Karpas-422 (cell line): ENCODE data around the gene PFKFB4. TPM values are rescaled to one million over a fixed set of nuclear protein-coding genes. Genes with fewer than 3 reads are reported as not detected.

Experiments
- DNase-seq: peaks from one replicate; pipeline ENCODE4 v3.0.0-alpha.2; 2015
- H2AFZ ChIP-seq: fragments of 200-600 bp; sonication (generic); 2 replicates; pipeline ENCODE4 v1.6.1; 2014; ENCODE audit warnings: antibody characterized with exemption, low read length, mixed read lengths
- H3K27ac ChIP-seq: fragments of 200-600 bp; sonication (generic); 2 replicates; pipeline ENCODE4 v1.5.1; 2014; ENCODE audit warnings: mild to moderate bottlenecking, low read length, moderate library complexity
- H3K27me3 ChIP-seq: fragments of 200-600 bp; sonication (generic); 2 replicates; pipeline ENCODE4 v1.6.1; 2014; ENCODE audit warnings: low read length, mixed read lengths
- H3K36me3 ChIP-seq: fragments of 200-600 bp; sonication (generic); 2 replicates; pipeline ENCODE4 v1.6.1; 2014; ENCODE audit warnings: low read length, mixed read lengths; ENCODE audit not compliant: insufficient read depth
- H3K4me1 ChIP-seq: fragments of 200-600 bp; sonication (generic); 2 replicates; pipeline ENCODE4 v1.6.1; 2014; ENCODE audit warnings: mild to moderate bottlenecking, low read length, mixed read lengths
- H3K4me2 ChIP-seq: fragments of 200-600 bp; sonication (generic); 2 replicates; pipeline ENCODE4 v1.6.1; 2014; ENCODE audit warnings: low read length, low read depth, mild to moderate bottlenecking; ENCODE audit not compliant: poor library complexity, severe bottlenecking
- H3K4me3 ChIP-seq: fragments of 200-600 bp; sonication (generic); 2 replicates; pipeline ENCODE4 v1.5.1; 2014; ENCODE audit warnings: mild to moderate bottlenecking, antibody characterized with exemption, low read length, mixed read lengths
- H3K79me2 ChIP-seq: fragments of 200-600 bp; sonication (generic); 2 replicates; pipeline ENCODE4 v1.6.1; 2014; ENCODE audit warnings: mild to moderate bottlenecking, low read length, mixed read lengths
- H3K9ac ChIP-seq: fragments of 200-600 bp; sonication (generic); 2 replicates; pipeline ENCODE4 v1.6.0; 2014; ENCODE audit warnings: low read length
- H3K9me2 ChIP-seq: fragments of 200-600 bp; sonication (generic), shearing (Covaris generic); replicated peaks from 2 replicates; pipeline ENCODE4 v1.6.0; 2014; ENCODE audit warnings: mild to moderate bottlenecking, low read length, moderate library complexity; ENCODE audit not compliant: insufficient read depth
- H3K9me3 ChIP-seq: fragments of 300-700, 200-600 bp; sonication (generic); 2 replicates; pipeline ENCODE4 v1.6.1; 2014; ENCODE audit warnings: low read length, mixed read lengths
- H4K20me1 ChIP-seq: fragments of 200-600 bp; sonication (generic); 2 replicates; pipeline ENCODE4 v1.6.1; 2014; ENCODE audit warnings: mild to moderate bottlenecking, antibody characterized with exemption, low read length, low read depth; ENCODE audit not compliant: insufficient read depth
- total RNA-seq: library from RNA; depleted of rRNA; stranded (reverse); fragments of >200 nt; shearing (Covaris generic); gene quantifications from 2 replicates; pipeline ENCODE4 v1.2.3, GENCODE V29; 2014; ENCODE audit warnings: low replicate concordance

Gene PFKFB4
- total RNA-seq, 1 experiment from 2014 or later = 55.2 TPM

DNA sequence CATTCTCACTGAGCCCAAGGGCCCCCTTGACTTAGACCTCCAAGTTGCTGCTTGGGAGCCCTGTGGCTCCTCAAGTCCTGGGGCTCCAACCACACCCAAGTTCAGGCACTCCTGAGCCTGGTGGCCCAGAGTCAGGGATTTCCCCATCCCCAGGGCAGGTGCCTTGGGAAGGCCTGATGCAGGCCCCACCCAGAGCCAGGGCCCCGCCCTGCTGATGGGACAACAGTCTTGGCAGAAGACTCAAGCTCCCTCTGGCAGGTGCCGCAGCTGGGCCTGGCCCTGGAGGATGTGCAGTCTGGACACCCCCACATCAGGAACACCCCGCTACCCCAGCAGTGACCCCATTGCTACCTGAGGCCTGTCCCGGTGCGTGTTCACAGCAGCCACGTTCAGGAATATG is 35.0 kb downstream of the PFKFB4 start:
- no peak overlapping the region for H3K4me2 ChIP-seq
- no peaks in the 10 kb centered on the region for H3K9me2 ChIP-seq
- no peaks in the 10 kb centered on the region; the same call in 1 of the 2 replicates for H3K36me3 ChIP-seq
- no peak overlapping the region for H2AFZ ChIP-seq
- H3K9me3 ChIP-seq = no peaks in the 10 kb centered on the region
- H4K20me1 ChIP-seq = no peaks in the 10 kb centered on the region
- no peak overlapping the region for H3K27ac ChIP-seq
- DNase-seq = no peak
- no peak overlapping the region for H3K4me3 ChIP-seq
- H3K27me3 ChIP-seq = no peaks in the 10 kb centered on the region
- H3K4me1 ChIP-seq = no peaks in the 10 kb centered on the region
- H3K79me2 ChIP-seq = no peaks in the 10 kb centered on the region
- no peak overlapping the region for H3K9ac ChIP-seq

DNA sequence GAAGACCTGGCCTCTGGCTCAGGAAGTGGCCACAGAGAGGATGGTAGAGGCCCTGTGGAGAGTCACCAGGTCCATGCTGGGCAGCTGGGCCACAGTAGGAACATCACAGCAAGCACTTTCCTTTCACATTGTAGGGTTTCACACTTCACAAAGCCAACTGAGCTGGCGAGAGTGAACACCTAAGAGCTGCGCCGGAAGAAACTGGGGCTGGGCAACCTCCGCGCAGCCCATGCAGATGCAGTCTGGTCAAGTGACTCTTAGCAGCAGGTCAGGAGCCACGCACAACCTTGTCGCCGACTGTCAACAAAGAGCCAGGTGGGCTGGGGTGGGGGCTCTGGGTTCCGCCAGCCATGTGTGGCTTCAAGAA is 37.3 kb downstream of the PFKFB4 start:
- no peak overlapping the region for H2AFZ ChIP-seq
- H3K79me2 ChIP-seq = no peaks in the 10 kb centered on the region
- H3K9me2 ChIP-seq = no peaks in the 10 kb centered on the region
- no peaks in the 10 kb centered on the region for H4K20me1 ChIP-seq
- H3K27ac ChIP-seq = no peak overlapping the region
- no peak for DNase-seq
- no peak overlapping the region for H3K4me2 ChIP-seq
- H3K4me3 ChIP-seq = no peak overlapping the region
- H3K36me3 ChIP-seq = no peaks in the 10 kb centered on the region; the same call in 1 of the 2 replicates
- no peaks in the 10 kb centered on the region for H3K9me3 ChIP-seq
- no peak overlapping the region for H3K9ac ChIP-seq
- H3K27me3 ChIP-seq = no peaks in the 10 kb centered on the region
- H3K4me1 ChIP-seq = peaks cover 13% of the 10 kb centered on the region

DNA sequence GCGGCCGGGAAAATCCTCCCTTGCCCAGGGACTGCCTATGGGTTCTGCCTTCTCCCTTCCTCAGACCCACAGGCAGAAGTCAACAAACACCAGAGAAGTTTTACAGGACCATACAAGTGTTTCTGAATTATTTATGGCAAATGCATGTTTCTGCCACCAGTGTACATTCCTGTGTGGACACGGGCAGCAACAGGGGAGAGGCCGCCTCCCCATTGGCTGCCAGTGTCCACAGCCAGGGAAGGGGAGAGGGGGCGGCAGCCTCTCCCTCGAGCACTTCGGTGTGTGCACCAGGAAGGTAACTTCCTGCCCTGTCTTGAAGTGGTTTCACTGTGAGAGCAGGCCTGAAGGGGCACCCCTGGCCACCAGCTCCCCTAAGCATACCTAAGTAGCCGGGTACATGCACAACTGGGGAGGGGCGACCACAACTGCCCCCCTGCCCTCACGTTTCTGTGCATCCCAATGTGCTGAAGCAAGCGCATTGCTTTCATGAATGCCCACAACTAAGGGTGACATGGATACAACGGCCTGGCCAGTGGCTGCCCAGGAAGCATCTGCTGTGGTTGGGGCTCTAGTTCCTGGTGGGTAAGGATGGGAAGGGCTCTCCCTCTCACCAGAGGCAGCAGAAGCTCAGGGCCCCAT is 37.8 kb downstream of the PFKFB4 start:
- no peaks in the 10 kb centered on the region for H3K9me2 ChIP-seq
- no peaks in the 10 kb centered on the region; the same call in 1 of the 2 replicates for H3K36me3 ChIP-seq
- H3K4me2 ChIP-seq = no peak overlapping the region
- H3K4me3 ChIP-seq = no peak overlapping the region
- no peaks in the 10 kb centered on the region for H4K20me1 ChIP-seq
- H3K27ac ChIP-seq = no peak overlapping the region
- no peak overlapping the region for H2AFZ ChIP-seq
- peaks cover 13% of the 10 kb centered on the region for H3K4me1 ChIP-seq
- DNase-seq = no peak
- H3K79me2 ChIP-seq = no peaks in the 10 kb centered on the region
- no peak overlapping the region for H3K9ac ChIP-seq
- no peaks in the 10 kb centered on the region for H3K27me3 ChIP-seq
- no peaks in the 10 kb centered on the region for H3K9me3 ChIP-seq

DNA sequence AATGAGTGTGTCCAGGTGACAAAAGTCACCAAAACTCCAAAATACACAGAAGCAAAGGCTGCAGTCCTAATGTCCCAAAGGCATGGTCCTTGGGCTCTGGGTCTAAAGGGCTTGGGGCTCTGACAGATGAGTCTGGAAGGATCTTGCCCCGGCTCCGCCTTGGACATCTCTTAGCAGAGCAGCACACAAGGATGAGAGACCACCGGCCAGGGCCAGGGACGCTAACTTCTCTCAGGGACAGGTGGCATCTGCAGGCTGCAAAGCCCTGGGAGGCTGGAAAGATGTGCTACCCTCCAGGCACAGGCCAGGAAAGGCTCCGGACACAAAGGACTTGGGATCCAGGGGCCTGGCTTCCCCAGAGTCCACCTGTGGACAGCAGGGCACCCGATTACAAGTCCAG is 38.5 kb downstream of the PFKFB4 start:
- no peak overlapping the region for H3K27ac ChIP-seq
- H4K20me1 ChIP-seq = no peaks in the 10 kb centered on the region
- no peak overlapping the region for H2AFZ ChIP-seq
- H3K9me3 ChIP-seq = no peaks in the 10 kb centered on the region
- H3K4me2 ChIP-seq = no peak overlapping the region
- no peaks in the 10 kb centered on the region; the same call in 1 of the 2 replicates for H3K36me3 ChIP-seq
- no peak overlapping the region for H3K9ac ChIP-seq
- no peaks in the 10 kb centered on the region for H3K27me3 ChIP-seq
- H3K4me3 ChIP-seq = no peak overlapping the region
- H3K4me1 ChIP-seq = peaks cover 13% of the 10 kb centered on the region
- DNase-seq = no peak
- H3K9me2 ChIP-seq = no peaks in the 10 kb centered on the region
- H3K79me2 ChIP-seq = no peaks in the 10 kb centered on the region

DNA sequence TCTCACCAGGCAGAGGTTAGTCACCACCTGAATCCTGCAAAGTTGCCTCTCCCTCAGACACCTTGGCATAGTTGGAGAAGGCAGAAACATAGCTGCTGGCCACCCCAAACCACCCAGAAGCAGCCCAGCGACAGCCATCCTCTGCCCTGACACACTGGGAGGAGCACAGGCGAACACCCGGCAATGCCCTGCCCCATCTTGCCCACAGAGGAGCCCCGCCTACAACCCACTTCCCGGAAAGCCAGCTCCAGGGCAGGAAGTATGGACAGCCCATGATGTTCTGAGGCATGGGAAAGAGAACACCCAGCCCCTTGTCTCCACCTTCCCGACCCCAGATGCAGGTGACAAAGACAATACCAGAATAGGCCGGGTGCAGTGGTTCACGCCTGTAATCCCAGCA is 40.0 kb downstream of the PFKFB4 start:
- DNase-seq = no peak
- H3K27ac ChIP-seq = no peak overlapping the region
- no peaks in the 10 kb centered on the region for H4K20me1 ChIP-seq
- no peaks in the 10 kb centered on the region for H3K9me3 ChIP-seq
- no peak overlapping the region for H3K9ac ChIP-seq
- no peak overlapping the region for H2AFZ ChIP-seq
- H3K27me3 ChIP-seq = no peaks in the 10 kb centered on the region
- no peak overlapping the region for H3K4me3 ChIP-seq
- no peaks in the 10 kb centered on the region for H3K9me2 ChIP-seq
- peaks cover 13% of the 10 kb centered on the region for H3K4me1 ChIP-seq
- no peaks in the 10 kb centered on the region for H3K79me2 ChIP-seq
- H3K36me3 ChIP-seq = no peaks in the 10 kb centered on the region; the same call in 1 of the 2 replicates
- no peak overlapping the region for H3K4me2 ChIP-seq

DNA sequence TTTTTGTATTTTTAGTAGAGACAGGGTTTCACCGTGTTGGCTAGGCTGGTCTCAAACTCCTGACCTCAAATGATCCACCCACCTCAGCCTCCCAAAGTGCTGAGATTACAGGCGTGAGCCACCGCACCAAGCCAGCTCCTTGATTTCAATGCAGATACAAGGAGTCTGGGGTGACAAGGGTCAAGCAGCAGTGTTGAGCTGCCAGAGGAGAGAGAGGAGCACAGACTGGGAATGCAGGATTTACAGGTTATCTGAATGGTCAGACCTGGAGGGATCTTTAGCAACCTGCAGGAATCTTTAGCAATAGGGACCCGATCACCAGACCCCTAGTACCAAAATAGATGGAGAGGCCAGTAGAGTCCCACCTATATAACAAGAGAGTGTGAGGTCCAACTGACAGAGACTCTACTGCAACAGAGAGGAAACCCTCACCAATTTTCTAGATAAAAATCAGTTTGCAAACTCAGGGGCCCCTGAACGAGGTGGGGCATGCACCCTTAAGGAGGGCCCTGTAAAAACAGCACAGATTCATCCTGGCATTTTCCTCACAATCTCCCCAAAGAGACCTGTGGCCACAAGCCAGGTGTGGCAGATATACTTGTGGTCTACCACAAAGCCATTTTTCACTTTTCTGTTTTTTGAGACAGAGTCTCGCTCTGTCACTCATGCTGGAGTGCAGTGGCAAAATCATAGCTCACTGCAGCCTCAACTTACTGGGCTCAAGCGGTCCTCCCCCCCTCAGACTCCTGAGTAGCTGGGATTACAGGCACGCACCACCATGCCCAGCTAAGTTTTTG is 42.0 kb downstream of the PFKFB4 start:
- Histone ChIP-seq H3K4me2 (no peak overlapping the region), H3K4me1 (peaks cover 13% of the 10 kb centered on the region), H4K20me1 (no peaks in the 10 kb centered on the region), H3K79me2 (no peaks in the 10 kb centered on the region), H3K36me3 (no peaks in the 10 kb centered on the region; the same call in 1 of the 2 replicates), H3K27me3 (no peaks in the 10 kb centered on the region), H3K9me2 (no peaks in the 10 kb centered on the region), H3K4me3 (no peak overlapping the region), H2AFZ (no peak overlapping the region), H3K9ac (no peak overlapping the region), H3K27ac (0 out of 2 replicates have a peak overlapping the region, but pooled peaks have one; percentile 54), H3K9me3 (no peaks in the 10 kb centered on the region)
- DNase-seq = peak; percentile 62

DNA sequence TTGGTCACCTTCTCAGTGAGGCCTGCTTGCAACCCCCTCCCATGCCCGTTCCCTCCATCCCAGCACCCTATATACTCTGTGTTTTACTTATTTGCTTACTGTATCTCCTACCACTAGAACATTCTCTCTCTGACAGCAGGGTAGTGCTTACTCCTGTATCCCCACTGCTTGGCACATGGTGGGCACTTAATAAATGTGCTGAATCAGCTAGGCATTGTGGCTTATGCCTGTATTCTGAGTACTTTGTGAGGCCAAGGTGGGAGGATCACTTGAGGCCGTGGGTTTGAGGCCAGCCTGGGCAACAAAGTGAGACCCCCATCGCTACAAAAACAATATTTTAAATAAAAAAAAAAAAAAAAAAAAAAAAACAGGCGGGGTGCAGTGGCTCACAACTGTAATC is 45.1 kb downstream of the PFKFB4 start:
- Histone ChIP-seq H3K36me3 (no peaks in the 10 kb centered on the region), H3K27ac (no peak overlapping the region), H3K27me3 (no peaks in the 10 kb centered on the region), H3K4me1 (peaks cover 27% of the 10 kb centered on the region), H2AFZ (no peak overlapping the region), H3K79me2 (no peaks in the 10 kb centered on the region), H3K9me2 (no peaks in the 10 kb centered on the region), H3K9ac (no peak overlapping the region), H3K9me3 (no peaks in the 10 kb centered on the region), H3K4me2 (no peak overlapping the region), H3K4me3 (no peak overlapping the region), H4K20me1 (no peaks in the 10 kb centered on the region)
- DNase-seq = no peak

DNA sequence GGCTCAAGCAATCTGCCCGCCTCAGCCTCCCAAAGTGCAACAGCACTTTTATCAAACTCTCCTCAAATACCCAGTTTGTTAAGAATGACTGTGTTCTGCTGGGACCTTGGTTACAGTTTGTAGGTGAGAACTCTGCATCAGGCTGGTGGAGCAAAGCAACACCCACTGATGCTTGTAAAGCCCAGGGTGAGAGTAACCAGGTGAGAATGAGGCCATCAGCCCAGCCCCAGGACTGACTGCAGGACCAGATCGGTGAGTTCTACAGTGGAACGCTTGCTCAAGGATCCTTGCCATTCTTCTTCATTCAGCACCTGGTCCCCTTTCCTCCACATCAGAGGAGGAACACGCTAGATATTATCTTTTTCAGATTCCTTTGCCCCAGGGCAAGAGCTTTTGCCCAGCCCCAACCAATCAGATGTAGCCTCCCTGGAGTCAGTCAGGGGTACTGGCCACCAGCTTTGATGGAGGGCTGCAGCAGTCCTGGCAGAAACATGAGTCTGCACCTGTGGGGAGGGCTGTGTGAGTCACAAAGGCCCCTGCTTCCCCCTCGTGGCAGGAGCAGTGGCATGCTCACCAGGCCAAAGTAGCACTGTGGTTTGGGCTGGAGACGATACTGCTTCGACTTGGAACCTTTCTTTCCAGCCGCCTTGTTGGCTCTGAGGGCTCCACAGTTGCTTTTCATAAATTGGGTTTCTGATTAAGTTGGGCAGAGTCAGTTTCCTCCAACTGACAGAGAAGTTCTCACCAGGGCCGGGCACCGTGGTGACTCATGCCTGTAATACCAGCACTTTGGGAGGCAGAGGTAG is 49.1 kb downstream of the PFKFB4 start:
- Histone ChIP-seq H3K79me2 (no peaks in the 10 kb centered on the region), H2AFZ (peak overlapping the region; percentile 81), H3K36me3 (no peaks in the 10 kb centered on the region), H3K4me2 (peak overlapping the region; percentile 35), H3K27ac (no peak overlapping the region), H3K9me3 (no peaks in the 10 kb centered on the region), H3K4me3 (no peak overlapping the region), H3K4me1 (peaks cover 36% of the 10 kb centered on the region), H3K27me3 (no peaks in the 10 kb centered on the region), H4K20me1 (no peaks in the 10 kb centered on the region), H3K9me2 (no peaks in the 10 kb centered on the region), H3K9ac (no peak overlapping the region)
- DNase-seq = peak; percentile 91
